ENCODE data around the gene OOSP4A.

GRCh38 chr11:59954219-59954847 is 9.5 kb upstream of the OOSP4A start:
- no peak for TF ChIP-seq CTCF (IDR thresholded peaks at IDR 0.05)
- TF ChIP-seq POLR2A (IDR thresholded peaks at IDR 0.05; ENCODE audit: low read depth), result no peak
- TF ChIP-seq EP300 (IDR thresholded peaks at IDR 0.05), result no peak
